Tibial nerve (tissue), 4 donors: ENCODE data around the gene DPH5. TPM values are rescaled to one million over a fixed set of nuclear protein-coding genes. Genes with fewer than 3 reads are reported as not detected.
"Not testable (repeated sequence)": the region's sequence is repeated elsewhere in the genome, so short reads cannot be mapped to it uniquely, and the experiment has no call there.

Experiments used
- DNase-seq, 2 donors: peaks; one replicate each; pipeline ENCODE4 v3.0.0-alpha.2; 2019; ENCODE audit warnings: low spot score in 2 of 2
- H3K27ac ChIP-seq, 4 donors: fragments of 200-600 bp; sonication (generic) in 3 of 4; one replicate each; pipeline ENCODE4 v1.5.1; 2017 to 2019; ENCODE audit warnings: mild to moderate bottlenecking in 1 of 4
- H3K27me3 ChIP-seq, 2 donors: fragments of 200-600 bp; sonication (generic) in 1 of 2; one replicate each; pipeline versions ENCODE4 v1.5.1 to v1.6.0; 2017 to 2019
- H3K36me3 ChIP-seq, 3 donors: fragments of 200-600 bp; sonication (generic); one replicate each; pipeline ENCODE4 v1.5.1; 2018 to 2019
- H3K4me1 ChIP-seq, 4 donors: fragments of 200-600 bp; sonication (generic) in 3 of 4; one replicate each; pipeline ENCODE4 v1.5.1; 2017 to 2019
- H3K4me3 ChIP-seq, 4 donors: fragments of 200-600 bp; sonication (generic) in 3 of 4; one replicate each; pipeline ENCODE4 v1.5.1; 2017 to 2019; ENCODE audit warnings: mild to moderate bottlenecking in 1 of 4, moderate library complexity in 1 of 4
- H3K9me3 ChIP-seq, 4 donors: fragments of 200-600 bp; sonication (generic) in 3 of 4; one replicate each; pipeline ENCODE4 v1.5.1; 2017 to 2019
- CTCF ChIP-seq, 5 experiments: fragments of 200-600 bp in 3 of 5; fragments of 450-650 bp in 2 of 5; sonication (generic) in 3 of 5; IDR thresholded peaks; one replicate each; pipeline ENCODE4 v1.5.1; 2016 to 2019; ENCODE audit warnings: antibody characterized with exemption in 5 of 5, mild to moderate bottlenecking in 3 of 5, moderate library complexity in 2 of 5
- EP300 ChIP-seq, 2 donors: sonication (generic); formaldehyde crosslinking; IDR thresholded peaks; one replicate each; pipeline ENCODE4 v1.6.1; 2017; ENCODE audit warnings: antibody characterized with exemption in 2 of 2, mild to moderate bottlenecking in 1 of 2
- POLR2A ChIP-seq, 2 donors: fragments of 450-650 bp; IDR thresholded peaks; one replicate each; pipeline ENCODE4 v1.6.1; 2017; ENCODE audit warnings: antibody characterized with exemption in 2 of 2, mild to moderate bottlenecking in 2 of 2, moderate library complexity in 2 of 2
- WGBS, 2 donors: methylation state at CpG; one replicate each; pipeline ENCODE4 v1.1.5; 2018; 5-methylcytosine and 5-hydroxymethylcytosine counted together
- total RNA-seq, 4 donors: library from RNA; depleted of rRNA; stranded (reverse); fragments of >200 nt; gene quantifications; one replicate each; pipeline ENCODE4 v1.1.0, GENCODE V29; 2016

The DPH5 gene
- total RNA-seq, 4 donors from 2014 or later = 11.0 to 21.9 (median 17.8) TPM

- H3K27ac ChIP-seq = no peak overlapping the region
- no peaks in the 10 kb centered on the region for H3K27me3 ChIP-seq
- no peaks in the 10 kb centered on the region for H3K36me3 ChIP-seq
- H3K4me1 ChIP-seq = no peaks in the 10 kb centered on the region
- no peaks in the 10 kb centered on the region for H3K9me3 ChIP-seq
- WGBS, 2 donors = 96 to 97% methylated on average over 2 of the region's 2 CpGs
- no peak for DNase-seq
- TF ChIP-seq EP300 (IDR thresholded peaks at IDR 0.05) = no peak
- TF ChIP-seq POLR2A (IDR thresholded peaks at IDR 0.05) = no peak
- TF ChIP-seq CTCF (IDR thresholded peaks at IDR 0.05) = no peak
- no peak overlapping the region for H3K4me3 ChIP-seq
These were observed 7.4 kb upstream of the DPH5 start for GRCh38 chr1:101033017-101033416.

- H3K4me1 ChIP-seq, H3K27me3 ChIP-seq, H3K9me3 ChIP-seq, H3K36me3 ChIP-seq, H3K27ac ChIP-seq, DNase-seq, H3K4me3 ChIP-seq: not testable (repeated sequence)
- 94 to 97% methylated on average over 2 of the region's 2 CpGs for WGBS, 2 donors
These were observed 6.5 kb upstream of the DPH5 start for GRCh38 chr1:101032129-101032528.

- Histone ChIP-seq H3K36me3 (no peaks in the 10 kb centered on the region), H3K4me1 (peaks cover 0 to 7% (median 2%) of the 10 kb centered on the region in 4 donors), H3K9me3 (no peaks in the 10 kb centered on the region), H3K27me3 (no peaks in the 10 kb centered on the region), H3K4me3 (no peak overlapping the region), H3K27ac (no peak overlapping the region)
- WGBS, 2 donors = 87 to 92% methylated on average over 4 of the region's 4 CpGs
- TF ChIP-seq POLR2A (IDR thresholded peaks at IDR 0.05) (no peak), CTCF (IDR thresholded peaks at IDR 0.05) (no peak), EP300 (IDR thresholded peaks at IDR 0.05) (no peak)
- no peak for DNase-seq
These were observed 5.3 kb upstream of the DPH5 start for GRCh38 chr1:101030881-101031280.

- Histone ChIP-seq H3K4me1 (peaks cover 0 to 16% (median 5%) of the 10 kb centered on the region in 4 donors), H3K4me3 (no peak overlapping the region), H3K9me3 (no peaks in the 10 kb centered on the region), H3K27ac (no peak overlapping the region), H3K36me3 (no peaks in the 10 kb centered on the region), H3K27me3 (no peaks in the 10 kb centered on the region)
- DNase-seq = no peak
- WGBS, 2 donors = 80 to 83% methylated on average over 1 of the region's 1 CpG
- no peak for TF ChIP-seq POLR2A (IDR thresholded peaks at IDR 0.05)
- TF ChIP-seq CTCF (IDR thresholded peaks at IDR 0.05) = no peak
- TF ChIP-seq EP300 (IDR thresholded peaks at IDR 0.05) = no peak
These were observed 3.6 kb upstream of the DPH5 start for GRCh38 chr1:101029184-101029583.

- no peak for DNase-seq
- peaks cover 0 to 19% (median 5%) of the 10 kb centered on the region in 4 donors for H3K4me1 ChIP-seq
- H3K27me3 ChIP-seq = no peaks in the 10 kb centered on the region
- H3K27ac ChIP-seq = no peak overlapping the region
- 59 to 64% methylated on average over 2 of the region's 2 CpGs for WGBS, 2 donors
- H3K9me3 ChIP-seq = no peaks in the 10 kb centered on the region
- TF ChIP-seq CTCF (IDR thresholded peaks at IDR 0.05) = no peak
- TF ChIP-seq POLR2A (IDR thresholded peaks at IDR 0.05) = no peak
- no peak for TF ChIP-seq EP300 (IDR thresholded peaks at IDR 0.05)
- H3K36me3 ChIP-seq = no peaks in the 10 kb centered on the region
- H3K4me3 ChIP-seq = no peak overlapping the region
These were observed 2.9 kb upstream of the DPH5 start for GRCh38 chr1:101028466-101028865.

GRCh38 chr1:101027194-101027772 lies 1.7 kb upstream of the DPH5 start:
- H3K4me3 ChIP-seq = no peak overlapping the region
- H3K27ac ChIP-seq = no peak overlapping the region
- DNase-seq = no peak
- peaks cover 0 to 4% (median 0%) of the 10 kb centered on the region in 3 donors for H3K36me3 ChIP-seq
- no peaks in the 10 kb centered on the region for H3K27me3 ChIP-seq
- WGBS, 2 donors = 88 to 91% methylated on average over 6 of the region's 6 CpGs
- H3K4me1 ChIP-seq = peaks cover 0 to 19% (median 5%) of the 10 kb centered on the region in 4 donors
- H3K9me3 ChIP-seq = no peaks in the 10 kb centered on the region
- TF ChIP-seq EP300 (IDR thresholded peaks at IDR 0.05) (no peak), CTCF (IDR thresholded peaks at IDR 0.05) (no peak), POLR2A (IDR thresholded peaks at IDR 0.05) (no peak)
